Omental fat pad (tissue), 4 donors: ENCODE results near the gene COL6A1. TPM values are rescaled to one million over a fixed set of nuclear protein-coding genes. Genes with fewer than 3 reads are reported as not detected.

ENCODE experiments used
- ATAC-seq: fragments of 150-250 bp; one replicate; pipeline ENCODE4 v1.9.1; 2016; ENCODE audit warnings: mild to moderate bottlenecking, moderate library complexity; ENCODE audit not compliant: low FRiP score
- DNase-seq: peaks from one replicate; pipeline ENCODE4 v3.0.0-alpha.2; 2019; ENCODE audit warnings: low spot score
- total RNA-seq, 4 donors: library from RNA; depleted of rRNA; stranded (reverse); fragments of >200 nt; gene quantifications; one replicate each; pipeline ENCODE4 v1.1.0, GENCODE V29; 2016
- TF ChIP-seq, protein P1 (sequence below), 3 donors: fragments of 450-650 bp; IDR thresholded peaks; one replicate each; pipeline ENCODE4 v1.5.1; 2016 to 2017; ENCODE audit warnings: antibody characterized with exemption in 3 of 3, mild to moderate bottlenecking in 3 of 3, moderate library complexity in 2 of 3

Gene COL6A1
- total RNA-seq, 4 donors from 2014 or later, result 410 to 1,024 (median 521) TPM

DNA sequence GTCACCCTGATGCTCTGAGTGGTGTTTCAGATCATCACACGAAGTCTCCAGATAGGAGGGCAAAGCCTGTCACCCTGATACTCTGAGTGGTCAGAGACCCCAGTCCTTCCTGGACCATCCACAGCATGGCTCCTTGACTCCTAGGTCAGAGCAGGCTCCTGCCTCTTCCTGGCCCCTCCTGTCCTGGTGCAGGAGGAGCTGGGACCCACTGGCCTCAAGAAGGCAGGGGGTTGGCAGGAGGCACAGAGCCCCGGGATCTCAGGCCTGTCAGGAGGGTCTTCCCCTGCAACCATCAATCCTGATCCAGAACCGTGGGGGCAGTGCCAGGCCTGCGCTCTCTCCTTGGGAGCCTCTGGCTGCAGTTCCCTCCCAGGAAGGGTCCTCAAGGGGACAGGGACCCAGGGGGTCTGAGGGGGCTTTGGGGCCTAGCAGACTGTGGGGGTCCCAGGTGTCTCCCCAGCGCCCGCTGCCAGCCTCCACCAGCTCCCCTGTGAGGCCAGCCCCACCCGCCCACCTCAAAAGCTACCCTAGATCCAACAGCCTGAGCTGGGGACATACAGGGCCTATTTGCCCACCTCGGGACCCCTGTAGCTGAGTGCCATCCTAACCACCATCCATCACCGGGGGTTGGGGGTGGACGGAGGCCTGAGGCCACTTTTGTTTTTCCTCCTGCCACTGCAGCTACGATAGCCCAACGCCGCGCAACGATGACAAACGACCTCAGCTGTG is 27.5 kb downstream of the COL6A1 start:
- TF ChIP-seq, protein P1, sequence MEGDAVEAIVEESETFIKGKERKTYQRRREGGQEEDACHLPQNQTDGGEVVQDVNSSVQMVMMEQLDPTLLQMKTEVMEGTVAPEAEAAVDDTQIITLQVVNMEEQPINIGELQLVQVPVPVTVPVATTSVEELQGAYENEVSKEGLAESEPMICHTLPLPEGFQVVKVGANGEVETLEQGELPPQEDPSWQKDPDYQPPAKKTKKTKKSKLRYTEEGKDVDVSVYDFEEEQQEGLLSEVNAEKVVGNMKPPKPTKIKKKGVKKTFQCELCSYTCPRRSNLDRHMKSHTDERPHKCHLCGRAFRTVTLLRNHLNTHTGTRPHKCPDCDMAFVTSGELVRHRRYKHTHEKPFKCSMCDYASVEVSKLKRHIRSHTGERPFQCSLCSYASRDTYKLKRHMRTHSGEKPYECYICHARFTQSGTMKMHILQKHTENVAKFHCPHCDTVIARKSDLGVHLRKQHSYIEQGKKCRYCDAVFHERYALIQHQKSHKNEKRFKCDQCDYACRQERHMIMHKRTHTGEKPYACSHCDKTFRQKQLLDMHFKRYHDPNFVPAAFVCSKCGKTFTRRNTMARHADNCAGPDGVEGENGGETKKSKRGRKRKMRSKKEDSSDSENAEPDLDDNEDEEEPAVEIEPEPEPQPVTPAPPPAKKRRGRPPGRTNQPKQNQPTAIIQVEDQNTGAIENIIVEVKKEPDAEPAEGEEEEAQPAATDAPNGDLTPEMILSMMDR (IDR thresholded peaks at IDR 0.05), result no peak
- ATAC-seq (no peak), DNase-seq (no peak)

DNA sequence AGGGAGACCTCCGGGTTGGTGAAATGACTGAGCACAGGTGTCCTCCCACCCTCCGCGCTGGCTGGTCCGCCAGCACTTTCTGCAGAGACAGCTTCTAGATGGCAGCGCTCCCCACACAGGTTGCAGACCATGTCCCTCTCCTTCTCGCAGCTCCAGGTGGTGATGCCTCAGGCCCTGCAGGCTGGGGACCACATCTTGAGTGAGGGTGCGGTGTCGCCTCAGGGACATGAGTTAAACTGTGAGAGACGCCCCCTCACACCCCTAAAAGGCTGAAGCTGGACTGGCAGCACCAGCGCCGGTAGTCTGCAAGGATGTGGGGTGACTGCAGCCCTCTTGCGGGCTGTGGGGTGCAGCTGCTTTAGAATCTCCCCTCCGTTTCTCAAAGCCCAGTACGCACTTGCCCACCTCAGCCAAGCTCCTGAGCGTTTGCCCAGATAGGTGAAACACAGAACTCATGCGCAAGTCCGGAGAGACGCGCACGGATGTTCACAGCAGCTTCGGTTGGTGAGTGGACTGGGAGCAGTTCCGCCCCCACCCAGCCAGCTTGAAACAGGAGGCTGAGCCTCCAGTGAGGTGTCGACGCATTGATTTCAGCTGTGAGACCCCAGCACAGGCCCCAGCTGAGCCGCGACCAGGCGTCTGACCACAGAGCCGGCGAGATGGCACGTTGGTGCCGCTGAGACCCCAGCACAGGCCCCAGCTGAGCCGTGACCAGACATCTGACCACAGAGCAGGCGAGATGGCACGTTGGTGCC is 28.6 kb downstream of the COL6A1 start:
- TF ChIP-seq, protein P1 (IDR thresholded peaks at IDR 0.05), result no peak
- ATAC-seq, result no peak
- DNase-seq, result no peak

DNA sequence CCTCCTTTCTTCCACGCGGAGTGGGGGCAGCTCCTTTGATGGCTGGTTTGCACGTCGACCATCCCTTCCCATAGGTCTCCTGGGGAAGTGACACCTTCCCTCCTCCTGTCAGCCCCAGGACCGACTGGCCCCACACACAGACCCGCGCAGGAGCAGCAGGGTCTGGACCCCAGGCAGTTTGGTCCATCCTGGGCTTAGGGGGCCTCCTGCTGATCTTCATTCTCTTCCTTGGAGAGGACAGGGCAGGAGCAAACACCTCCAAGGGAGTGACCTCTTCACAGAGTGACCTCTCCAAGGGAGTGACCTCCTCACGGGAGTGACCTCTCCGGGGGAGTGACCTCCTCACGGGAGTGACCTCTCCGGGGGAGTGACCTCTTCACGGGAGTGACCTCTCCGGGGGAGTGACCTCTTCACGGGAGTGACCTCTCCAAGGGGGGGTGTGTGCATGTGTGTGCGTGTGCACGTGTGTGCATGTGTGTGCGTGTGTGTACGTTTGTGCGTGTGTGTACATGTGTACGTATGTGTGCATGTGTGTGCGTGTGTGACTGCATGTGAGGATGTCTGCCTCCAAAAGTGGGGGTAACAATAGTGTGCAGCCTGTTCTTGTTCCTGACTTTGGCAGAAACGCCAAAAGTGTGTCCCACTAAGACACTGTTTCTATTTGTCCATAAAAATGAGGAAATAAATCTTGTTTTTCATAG is 29.8 kb downstream of the COL6A1 start:
- TF ChIP-seq, protein P1 (IDR thresholded peaks at IDR 0.05), result no peak
- no peak for DNase-seq
- ATAC-seq, result no peak

GRCh38 chr21:46012154-46012553 is 30.6 kb downstream of the COL6A1 start:
- ATAC-seq (no peak), DNase-seq (no peak)
- TF ChIP-seq, protein P1 (IDR thresholded peaks at IDR 0.05), result no peak

- no peak for ATAC-seq
- DNase-seq, result no peak
- TF ChIP-seq, protein P1 (IDR thresholded peaks at IDR 0.05), result no peak
Measured at GRCh38 chr21:46014828-46015227, 33.3 kb downstream of the COL6A1 start.

GRCh38 chr21:46017148-46017547 is 35.6 kb downstream of the COL6A1 start:
- no peak for ATAC-seq
- DNase-seq, result no peak

More at GRCh38 chr21:46017148-46017547, 35.6 kb downstream of the COL6A1 start:
- TF ChIP-seq, protein P1 (IDR thresholded peaks at IDR 0.05), result no peak
